NCI-H1417 (cell line): ENCODE measurements around the gene ADAM10.
A peak's percentile ranks its signal among the peaks of the same experiment; 100 is the strongest.

Experiments used
- DNase-seq, 3 experiments: peaks; one replicate each; lab custom pipeline; 2025; lab: John Stamatoyannopoulos, UW

Gene ADAM10

DNA sequence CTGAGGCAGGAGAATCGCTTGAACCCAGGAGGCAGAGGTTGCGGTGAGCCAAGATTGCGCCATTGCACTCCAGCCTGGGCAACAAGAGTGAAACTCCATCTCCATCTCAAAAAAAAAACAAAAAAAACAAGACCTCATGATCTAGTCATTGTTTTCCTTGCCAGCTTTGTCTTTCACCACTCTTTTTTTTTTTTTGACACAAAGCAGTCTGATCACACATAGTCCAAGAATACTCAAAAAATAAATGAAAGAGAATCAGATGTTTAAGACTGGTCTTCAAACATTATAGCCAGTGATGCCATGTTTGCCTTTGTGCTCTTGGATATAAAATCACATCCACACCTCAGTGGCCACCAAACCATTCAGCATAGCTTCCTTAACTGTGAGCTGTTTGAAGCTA lies 5.8 kb upstream of the ADAM10 start:
- no peak for DNase-seq

DNA sequence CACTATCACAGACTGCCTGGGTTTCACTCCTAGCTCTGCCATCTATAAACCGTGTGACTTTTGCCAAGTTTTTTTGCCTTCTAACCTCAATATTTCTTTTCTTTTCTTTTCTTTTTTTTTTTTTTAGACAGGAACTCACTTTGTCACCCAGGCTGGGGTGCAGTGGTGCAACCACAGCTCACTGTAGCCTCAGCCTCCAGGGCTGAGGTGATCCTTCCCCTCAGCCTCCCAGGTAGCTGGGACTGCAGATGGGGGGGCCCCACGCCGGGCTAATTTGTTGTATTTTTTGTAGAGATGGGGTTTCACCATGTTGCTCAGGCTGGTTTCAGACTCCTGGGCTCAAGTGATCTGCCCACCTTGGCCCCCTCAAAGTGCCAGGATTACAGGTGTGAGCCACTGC lies 3.2 kb upstream of the ADAM10 start:
- no peak for DNase-seq

GRCh38 chr15:58748852-58749531 lies 515 bp downstream of the ADAM10 start:
- peak; percentile 35 to 94 (median 85) for DNase-seq

- DNase-seq = peak in 1 of 3 experiments; percentile 63
These were observed 1.3 kb downstream of the ADAM10 start for GRCh38 chr15:58748040-58748851.

DNA sequence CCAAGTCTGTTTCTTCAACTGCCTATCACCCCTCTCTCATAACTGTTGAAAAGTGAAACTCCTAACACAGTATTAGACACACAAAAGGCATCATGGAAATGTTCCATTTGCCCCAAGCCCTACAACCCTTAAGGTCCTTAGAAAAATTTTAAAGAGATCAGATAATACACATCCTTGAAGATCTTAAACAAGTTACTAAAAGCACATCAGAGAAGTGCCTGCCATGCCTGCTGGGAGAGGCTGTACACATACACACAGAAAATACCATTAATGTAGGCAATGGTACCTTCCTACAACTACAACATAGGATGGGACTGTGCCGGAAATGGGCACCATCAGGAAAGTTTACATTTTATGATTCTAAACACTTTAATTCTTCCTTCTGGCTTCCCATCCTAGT lies 3.3 kb downstream of the ADAM10 start:
- no peak for DNase-seq

- no peak for DNase-seq
These were observed 6.5 kb downstream of the ADAM10 start for GRCh38 chr15:58742819-58743502.

GRCh38 chr15:58742022-58742813 lies 7.3 kb downstream of the ADAM10 start:
- no peak for DNase-seq

GRCh38 chr15:58741032-58741431 lies 8.5 kb downstream of the ADAM10 start:
- no peak for DNase-seq

DNA sequence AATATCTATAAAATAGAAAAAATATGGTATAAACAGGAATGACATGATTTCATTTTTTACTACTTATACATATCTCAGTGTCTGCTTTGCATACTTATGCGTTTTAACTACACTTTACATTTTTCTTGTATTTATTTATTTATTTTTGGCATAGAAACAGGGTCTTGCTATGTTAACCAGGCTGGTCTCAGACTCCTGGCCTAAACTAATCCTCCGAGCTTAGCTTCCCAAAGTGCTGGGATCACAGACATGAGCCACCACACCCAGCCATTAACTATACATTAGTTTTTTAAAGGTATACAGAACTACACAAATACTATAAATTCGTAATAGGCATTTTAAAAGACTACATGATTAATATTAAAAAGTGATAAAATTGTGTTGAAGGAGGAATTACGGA lies 9.1 kb downstream of the ADAM10 start:
- no peak for DNase-seq

DNA sequence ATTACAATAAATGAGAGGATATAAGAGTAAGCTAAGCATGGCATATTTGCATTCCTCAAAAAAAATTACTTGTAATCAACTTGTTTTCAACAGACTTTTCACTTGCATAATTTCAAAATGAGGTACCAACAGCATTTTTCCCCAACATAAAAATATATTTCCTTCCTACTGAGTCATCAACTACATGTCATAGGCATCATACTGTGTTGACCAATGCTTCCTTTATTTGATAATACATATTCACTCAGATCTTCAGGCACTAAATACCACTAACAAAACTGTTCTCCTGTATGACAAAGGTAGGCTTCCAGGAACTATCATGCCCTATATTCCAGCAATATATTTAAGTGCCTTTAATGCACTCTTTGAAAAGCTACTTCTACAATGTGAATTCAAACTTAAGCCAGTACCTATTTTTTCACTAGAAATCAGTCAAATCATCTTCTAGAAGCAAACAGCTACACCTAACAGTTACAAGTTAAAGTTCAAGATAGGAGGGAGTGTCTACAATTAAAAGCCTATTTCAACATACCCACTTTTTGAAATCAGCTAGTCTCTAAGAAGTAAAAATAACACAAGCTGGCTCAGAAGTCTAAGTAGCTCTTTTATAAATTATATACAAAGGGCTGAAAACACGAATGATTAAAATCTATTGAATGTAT lies 11.3 kb downstream of the ADAM10 start:
- no peak for DNase-seq

DNA sequence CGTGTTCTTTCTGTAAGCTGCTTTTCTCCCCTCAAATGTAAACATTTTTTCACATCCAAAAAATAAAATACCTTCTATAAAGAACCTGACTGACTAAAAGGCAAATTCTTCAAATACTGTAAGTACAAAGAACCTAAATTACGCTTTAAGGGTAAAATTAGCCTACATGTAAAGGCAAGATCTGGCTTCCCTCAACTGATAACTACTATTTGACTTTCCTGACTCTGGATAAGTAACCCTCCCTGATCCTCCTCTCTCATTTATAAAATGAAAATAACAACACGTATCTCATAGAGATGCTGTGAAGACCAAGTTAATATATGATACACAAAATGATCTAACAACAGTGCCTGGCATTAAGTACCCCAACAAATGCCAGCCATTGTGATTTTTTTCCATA lies 12.2 kb downstream of the ADAM10 start:
- no peak for DNase-seq

- peak in 1 of 3 experiments; percentile 18 for DNase-seq
These were observed 13.4 kb downstream of the ADAM10 start for GRCh38 chr15:58736018-58736643.

DNA sequence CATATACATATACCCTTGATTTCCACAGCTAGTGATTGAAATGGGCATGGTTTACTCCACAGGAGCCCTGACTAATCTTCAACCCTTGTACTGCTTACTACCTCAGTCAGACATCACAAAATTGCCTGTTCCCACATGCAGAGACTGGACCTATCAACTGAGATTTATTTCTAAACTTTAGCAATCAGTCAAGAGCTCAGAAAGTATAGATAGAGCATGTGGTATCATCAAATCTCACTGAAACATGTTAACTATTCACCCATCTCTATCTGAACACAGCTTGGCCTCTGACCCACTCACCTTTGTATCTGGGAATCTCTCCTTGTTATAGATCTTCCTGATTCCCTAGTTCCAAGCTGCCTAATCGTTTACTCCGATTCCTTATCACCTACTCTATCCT lies 14.6 kb downstream of the ADAM10 start:
- DNase-seq = no peak

DNA sequence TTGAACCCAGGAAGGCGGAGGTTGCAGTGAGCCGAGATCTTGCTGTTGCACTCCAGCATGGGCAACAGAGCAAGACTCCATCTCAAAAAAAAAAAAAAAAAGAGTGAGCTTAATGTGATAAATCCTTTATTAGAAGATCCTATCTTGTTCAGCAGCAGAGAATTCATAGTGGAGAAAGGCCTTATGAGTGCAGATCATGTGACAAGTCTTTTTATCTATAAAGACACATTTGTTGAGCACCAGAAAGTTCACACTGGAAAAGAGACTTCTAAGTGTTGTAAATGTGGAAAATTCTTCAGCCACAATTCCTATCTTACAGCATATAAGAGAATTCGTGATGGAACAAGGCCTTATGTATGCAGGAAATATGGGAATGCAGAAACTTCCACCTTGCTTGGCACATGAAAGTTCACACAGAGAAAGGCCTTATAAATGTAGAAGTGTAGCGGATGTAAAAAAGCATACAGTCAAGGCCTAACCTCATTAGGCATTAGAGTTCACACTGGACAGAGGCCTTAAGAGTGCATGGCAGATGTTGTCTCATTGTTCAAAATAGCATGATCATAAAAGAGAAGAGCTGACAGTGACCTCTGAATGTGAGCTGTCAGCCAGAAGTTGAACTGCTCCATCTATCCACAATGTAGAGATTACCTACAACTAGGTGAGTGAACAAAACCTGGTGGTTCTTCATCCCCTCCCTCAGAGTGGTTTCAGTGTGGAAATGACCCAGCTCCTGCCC lies 16.7 kb downstream of the ADAM10 start:
- DNase-seq = no peak

- DNase-seq = no peak
These were observed 17.6 kb downstream of the ADAM10 start for GRCh38 chr15:58731756-58732535.

- DNase-seq = no peak
These were observed 22.6 kb downstream of the ADAM10 start for GRCh38 chr15:58726867-58727266.

- peak in 2 of 3 experiments; percentile 16 to 30 for DNase-seq
These were observed 25.0 kb downstream of the ADAM10 start for GRCh38 chr15:58724466-58724865.

DNA sequence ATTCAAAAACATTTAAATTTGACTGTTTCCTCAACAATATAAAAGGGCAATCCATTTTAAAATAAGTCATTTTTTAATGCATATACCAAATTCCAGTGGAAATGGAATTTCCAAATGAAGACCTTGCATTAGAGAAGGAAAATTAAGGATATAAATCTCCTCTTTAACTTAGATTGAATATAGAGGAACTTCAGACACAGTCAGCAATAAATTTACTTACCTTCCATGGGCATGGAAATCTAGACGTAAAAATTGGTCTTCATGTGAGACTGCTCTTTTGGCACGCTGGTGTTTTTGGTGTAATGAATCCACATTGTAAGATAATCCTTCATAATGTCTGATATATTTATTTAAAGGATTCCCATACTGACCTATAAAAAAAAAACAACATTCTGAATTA lies 32.1 kb downstream of the ADAM10 start:
- DNase-seq = no peak

DNA sequence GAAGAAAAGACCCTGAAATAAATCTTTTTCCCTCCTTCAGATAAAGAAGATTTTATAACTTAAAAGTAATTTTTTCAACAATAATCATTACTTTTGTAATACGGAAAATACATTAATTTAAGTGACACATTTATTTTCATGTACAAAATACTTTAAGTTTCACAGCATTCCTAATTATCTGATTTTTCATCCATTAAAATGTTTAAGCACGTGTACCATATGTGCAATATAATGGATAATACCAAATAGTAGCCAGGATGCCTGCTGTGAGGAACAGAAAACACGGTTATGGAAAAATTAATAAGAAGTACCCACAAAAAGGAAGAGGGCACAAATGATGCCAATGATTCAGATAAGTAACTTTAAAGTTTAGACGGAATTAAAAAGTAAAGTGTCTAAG lies 33.5 kb downstream of the ADAM10 start:
- no peak for DNase-seq
